ENCODE results near the gene AARS1. TPM values are rescaled to one million over a fixed set of nuclear protein-coding genes. Genes with fewer than 3 reads are reported as not detected.
A peak's percentile ranks its signal among the peaks of the same experiment; 100 is the strongest.
"Not testable (repeated sequence)": the region's sequence is repeated elsewhere in the genome, so short reads cannot be mapped to it uniquely, and the experiment has no call there.

Gene AARS1
- total RNA-seq, 2 experiments from 2014 or later = 10.3 to 11.1 TPM

DNA sequence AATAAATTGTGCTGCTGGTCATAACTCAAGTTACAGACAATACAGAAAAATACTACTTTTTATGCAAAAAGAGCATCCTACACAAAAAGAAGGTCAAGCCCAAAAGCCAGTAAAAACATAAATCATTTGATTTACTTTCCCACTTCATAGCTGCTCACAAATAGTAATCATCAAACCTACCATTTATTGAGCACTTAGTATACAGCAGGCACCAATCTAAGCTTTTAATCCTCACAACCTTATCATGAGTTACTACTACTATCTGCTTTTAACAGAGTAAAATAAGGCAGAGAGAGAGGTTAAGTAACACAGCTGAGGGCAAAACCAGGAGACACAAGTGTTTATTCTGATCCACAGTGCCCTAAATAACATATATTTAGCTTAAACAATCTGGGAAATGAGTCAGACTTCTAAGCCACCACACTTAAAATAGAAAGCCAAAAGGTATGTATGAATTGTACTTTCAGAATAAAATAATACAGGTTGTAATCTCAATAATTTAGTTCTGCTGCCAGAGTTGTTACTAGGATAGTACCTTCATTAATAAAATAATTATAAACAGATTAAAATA is 1.7 kb upstream of the AARS1 start:
- no peak overlapping the region for H3K27ac Mint-ChIP-seq
- CTCF ChIA-PET = interaction anchor here (1.5 kb wide), 1 partner anchor 8 kb away, joined by 5 read pairs; the partner anchor contains the start of gene DDX19B
- POLR2A ChIA-PET = interaction anchor here (1.3 to 1.4 kb wide), 2 partner anchors 8 to 39 kb away, joined by 5 to 7 read pairs; partner anchors contain the start of gene DDX19B
- H3K27me3 ChIP-seq (ENCODE audit: control insufficient read depth in 1 of 2, insufficient read depth in 2 of 2, low read length in 2 of 2) = no peaks in the 10 kb centered on the region
- no peak overlapping the region for H3K27ac ChIP-seq (ENCODE audit: low read depth in 1 of 2, low read length in 2 of 2)
- intact Hi-C loops (cut with DNase I, micrococcal nuclease) = loop anchor here in 1 of 2 experiments (2.0 kb wide), 1 partner anchor 54 kb away; no protein-coding TSS in a partner anchor
- peaks cover 10% of the 10 kb centered on the region for H3K36me3 Mint-ChIP-seq (ENCODE audit: low read depth)
- H3K9me3 ChIP-seq (ENCODE audit: control insufficient read depth in 1 of 2, insufficient read depth in 1 of 2, low read length in 2 of 2) = no peaks in the 10 kb centered on the region
- TF ChIP-seq, protein P1, sequence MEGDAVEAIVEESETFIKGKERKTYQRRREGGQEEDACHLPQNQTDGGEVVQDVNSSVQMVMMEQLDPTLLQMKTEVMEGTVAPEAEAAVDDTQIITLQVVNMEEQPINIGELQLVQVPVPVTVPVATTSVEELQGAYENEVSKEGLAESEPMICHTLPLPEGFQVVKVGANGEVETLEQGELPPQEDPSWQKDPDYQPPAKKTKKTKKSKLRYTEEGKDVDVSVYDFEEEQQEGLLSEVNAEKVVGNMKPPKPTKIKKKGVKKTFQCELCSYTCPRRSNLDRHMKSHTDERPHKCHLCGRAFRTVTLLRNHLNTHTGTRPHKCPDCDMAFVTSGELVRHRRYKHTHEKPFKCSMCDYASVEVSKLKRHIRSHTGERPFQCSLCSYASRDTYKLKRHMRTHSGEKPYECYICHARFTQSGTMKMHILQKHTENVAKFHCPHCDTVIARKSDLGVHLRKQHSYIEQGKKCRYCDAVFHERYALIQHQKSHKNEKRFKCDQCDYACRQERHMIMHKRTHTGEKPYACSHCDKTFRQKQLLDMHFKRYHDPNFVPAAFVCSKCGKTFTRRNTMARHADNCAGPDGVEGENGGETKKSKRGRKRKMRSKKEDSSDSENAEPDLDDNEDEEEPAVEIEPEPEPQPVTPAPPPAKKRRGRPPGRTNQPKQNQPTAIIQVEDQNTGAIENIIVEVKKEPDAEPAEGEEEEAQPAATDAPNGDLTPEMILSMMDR (IDR thresholded peaks at IDR 0.05) = no peak
- H3K4me1 ChIP-seq (ENCODE audit: insufficient read depth, low read length) = peaks cover 20% of the 10 kb centered on the region
- peak overlapping the region; percentile 42 for H3K4me3 Mint-ChIP-seq
- H3K9me3 Mint-ChIP-seq = no peaks in the 10 kb centered on the region
- H3K4me3 ChIP-seq (ENCODE audit: low read length) = no peak overlapping the region
- no peaks in the 10 kb centered on the region for H3K36me3 ChIP-seq (ENCODE audit: insufficient read depth, low read length)
- ATAC-seq (ENCODE audit: poor library complexity) (no peak), DNase-seq (no peak)
- peaks cover 16% of the 10 kb centered on the region for H3K4me1 Mint-ChIP-seq (ENCODE audit: low read depth)
- no peaks in the 10 kb centered on the region for H3K27me3 Mint-ChIP-seq

DNA sequence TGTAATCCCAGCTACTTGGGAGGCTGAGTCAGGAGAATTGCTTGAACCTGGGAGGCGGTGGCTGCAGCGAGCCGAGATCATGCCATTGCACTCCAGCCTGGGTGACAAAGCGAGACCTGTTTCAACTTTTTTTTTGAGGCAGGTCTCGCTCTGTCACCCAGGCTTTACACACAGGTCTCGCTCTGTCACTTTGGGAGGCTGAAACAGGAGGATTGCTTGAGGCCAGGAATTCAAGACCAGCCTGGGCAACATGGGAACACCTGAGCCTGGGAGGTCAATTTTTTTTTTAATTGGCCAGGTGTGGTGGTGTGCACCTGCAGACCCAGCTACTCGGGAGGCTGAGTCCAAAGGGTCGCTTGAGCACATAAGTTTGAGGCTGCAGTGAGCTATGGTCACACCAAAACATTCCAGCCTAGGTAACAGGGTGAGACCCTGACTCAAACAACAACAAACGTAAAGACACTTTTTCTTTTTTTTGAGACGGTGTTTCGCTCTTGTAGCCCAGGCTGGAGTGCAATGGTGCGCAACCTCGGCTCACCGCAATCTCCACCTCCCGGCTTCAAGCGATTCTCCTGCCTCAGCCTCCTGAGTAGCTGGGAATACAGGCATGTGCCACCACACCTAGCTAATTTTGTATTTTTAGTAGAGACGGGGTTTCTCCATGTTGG is 1.9 kb downstream of the AARS1 start:
- H3K4me1 ChIP-seq (ENCODE audit: insufficient read depth, low read length) = peaks cover 37% of the 10 kb centered on the region
- Mint-ChIP-seq H3K4me3 (peak overlapping the region; percentile 96), H3K4me1 (ENCODE audit: low read depth) (peaks cover 27% of the 10 kb centered on the region), H3K36me3 (ENCODE audit: low read depth) (peaks cover 31% of the 10 kb centered on the region), H3K27ac (peak overlapping the region; percentile 91)
- POLR2A ChIA-PET = interaction anchor here (0.7 to 2.8 kb wide), 4 partner anchors 12 to 236 kb away, joined by 3 to 100 read pairs (median 32); partner anchors contain the start of genes COG4, DDX19A and DDX19B
- not testable (repeated sequence) for H3K9me3 ChIP-seq (ENCODE audit: control insufficient read depth in 1 of 2, insufficient read depth in 1 of 2, low read length in 2 of 2); H3K27ac ChIP-seq (ENCODE audit: low read depth in 1 of 2, low read length in 2 of 2); H3K4me3 ChIP-seq (ENCODE audit: low read length); H3K9me3 Mint-ChIP-seq; H3K36me3 ChIP-seq (ENCODE audit: insufficient read depth, low read length); DNase-seq; ATAC-seq (ENCODE audit: poor library complexity); H3K27me3 ChIP-seq (ENCODE audit: control insufficient read depth in 1 of 2, insufficient read depth in 2 of 2, low read length in 2 of 2); H3K27me3 Mint-ChIP-seq
- CTCF ChIA-PET = interaction anchor here (1.9 kb wide), 1 partner anchor 20 kb away, joined by 7 read pairs; no protein-coding TSS in a partner anchor
- intact Hi-C loops (cut with DNase I, micrococcal nuclease) = loop anchor here in 1 of 2 experiments (5.0 kb wide), 1 partner anchor 35 kb away; the partner anchor contains the start of gene EXOSC6

DNA sequence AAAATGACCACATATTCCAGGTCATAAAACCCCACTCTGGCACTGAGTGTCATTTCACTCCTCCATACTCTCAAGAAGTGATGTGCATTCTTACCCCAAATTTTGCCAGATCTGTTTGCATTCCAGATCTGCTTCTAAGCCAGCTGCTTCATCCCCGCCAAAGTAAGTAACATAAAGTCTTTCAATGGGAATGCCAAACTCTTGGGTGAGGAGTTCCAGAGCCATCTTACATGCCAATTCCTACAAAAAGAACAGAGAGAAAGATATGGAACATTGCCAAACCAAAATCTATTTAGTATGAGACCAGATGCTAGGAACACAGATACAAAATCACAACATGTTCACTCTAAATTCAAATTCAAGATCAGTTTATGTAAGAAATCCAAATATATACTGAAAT is 12.9 kb downstream of the AARS1 start:
- no peak overlapping the region for H3K27ac Mint-ChIP-seq
- intact Hi-C loops (cut with DNase I, micrococcal nuclease) = no loop called here
- TF ChIP-seq, protein P1 (IDR thresholded peaks at IDR 0.05) = no peak

More for the DNA sequence above, 12.9 kb downstream of the AARS1 start:
- Histone ChIP-seq H3K4me1 (ENCODE audit: insufficient read depth, low read length) (no peaks in the 10 kb centered on the region), H3K36me3 (ENCODE audit: insufficient read depth, low read length) (peaks cover 68% of the 10 kb centered on the region), H3K4me3 (ENCODE audit: low read length) (no peak overlapping the region), H3K27ac (ENCODE audit: low read depth in 1 of 2, low read length in 2 of 2) (no peak overlapping the region), H3K27me3 (ENCODE audit: control insufficient read depth in 1 of 2, insufficient read depth in 2 of 2, low read length in 2 of 2) (no peaks in the 10 kb centered on the region), H3K9me3 (ENCODE audit: control insufficient read depth in 1 of 2, insufficient read depth in 1 of 2, low read length in 2 of 2) (no peaks in the 10 kb centered on the region)
- CTCF ChIA-PET = no interaction called here
- Mint-ChIP-seq H3K27me3 (no peaks in the 10 kb centered on the region), H3K4me3 (no peak overlapping the region), H3K9me3 (no peaks in the 10 kb centered on the region), H3K36me3 (ENCODE audit: low read depth) (peaks cover 65% of the 10 kb centered on the region), H3K4me1 (ENCODE audit: low read depth) (no peaks in the 10 kb centered on the region)
- DNase-seq (no peak), ATAC-seq (ENCODE audit: poor library complexity) (no peak)
- POLR2A ChIA-PET = no interaction called here

Measured in CD4-positive, alpha-beta T cell (primary cell).